ENCODE results near the gene OBP2A. TPM values are rescaled to one million over a fixed set of nuclear protein-coding genes. Genes with fewer than 3 reads are reported as not detected.

The OBP2A gene
- total RNA-seq, 1 donor from 2014 or later: not detected

DNA sequence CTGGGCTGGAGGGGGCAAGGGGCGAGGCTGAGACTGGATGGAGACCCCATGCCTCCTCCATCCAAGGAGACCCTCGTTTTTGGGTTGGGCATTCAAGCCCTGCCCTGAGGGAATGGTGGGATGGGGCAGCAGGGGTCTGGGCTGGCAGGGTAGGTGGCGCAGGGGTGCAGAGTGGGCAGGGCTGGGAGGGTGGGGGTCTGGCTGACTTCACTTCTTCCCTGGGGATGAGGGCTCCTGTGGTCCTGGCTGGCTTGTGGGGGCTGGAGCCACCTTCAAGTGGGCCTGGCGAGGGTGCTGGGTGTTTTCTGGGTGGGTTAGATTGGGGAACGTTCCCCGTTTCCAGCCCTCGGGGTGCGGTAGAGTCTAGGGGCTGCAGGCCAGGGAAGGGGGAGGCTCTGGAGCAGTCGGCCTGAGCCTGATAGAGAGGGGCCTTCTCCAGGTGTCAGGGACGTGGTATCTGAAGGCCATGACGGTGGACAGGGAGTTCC is 24.3 kb upstream of the OBP2A start:
- Histone ChIP-seq H3K4me1 (ENCODE audit: insufficient read depth, low read length) (no peaks in the 10 kb centered on the region), H3K27me3 (ENCODE audit: insufficient read depth, low read length) (peaks cover 3% of the 10 kb centered on the region), H2AFZ (ENCODE audit: low read depth, low read length) (no peak overlapping the region), H3K79me2 (ENCODE audit: insufficient read depth, low read length) (no peaks in the 10 kb centered on the region), H4K20me1 (ENCODE audit: insufficient read depth, low read length) (no peaks in the 10 kb centered on the region), H3K36me3 (ENCODE audit: insufficient read depth, low read length) (no peaks in the 10 kb centered on the region), H3K9ac (ENCODE audit: low read length) (no peak overlapping the region), H3K4me2 (ENCODE audit: low read length) (no peak overlapping the region), H3K27ac (ENCODE audit: low read depth, low read length) (no peak overlapping the region), H3K4me3 (ENCODE audit: insufficient read depth, low read depth, low read length) (no peak overlapping the region), H3K9me3 (ENCODE audit: insufficient read depth, low read depth, low read length) (no peaks in the 10 kb centered on the region)
- DNase-seq (ENCODE audit: low read depth) (no peak), FAIRE-seq (no peak)
- H3K4me1 Mint-ChIP-seq (ENCODE audit: low read depth, unreplicated experiment): peaks cover 7% of the 10 kb centered on the region
- no peaks in the 10 kb centered on the region for H3K9me3 Mint-ChIP-seq (ENCODE audit: unreplicated experiment)
- H3K27ac Mint-ChIP-seq (ENCODE audit: unreplicated experiment): no peak overlapping the region
- H3K36me3 Mint-ChIP-seq (ENCODE audit: low read depth, unreplicated experiment): no peaks in the 10 kb centered on the region
- no peak for TF ChIP-seq EZH2 (IDR thresholded peaks at IDR 0.05; ENCODE audit: insufficient read depth, low read length)
- TF ChIP-seq, protein P1, sequence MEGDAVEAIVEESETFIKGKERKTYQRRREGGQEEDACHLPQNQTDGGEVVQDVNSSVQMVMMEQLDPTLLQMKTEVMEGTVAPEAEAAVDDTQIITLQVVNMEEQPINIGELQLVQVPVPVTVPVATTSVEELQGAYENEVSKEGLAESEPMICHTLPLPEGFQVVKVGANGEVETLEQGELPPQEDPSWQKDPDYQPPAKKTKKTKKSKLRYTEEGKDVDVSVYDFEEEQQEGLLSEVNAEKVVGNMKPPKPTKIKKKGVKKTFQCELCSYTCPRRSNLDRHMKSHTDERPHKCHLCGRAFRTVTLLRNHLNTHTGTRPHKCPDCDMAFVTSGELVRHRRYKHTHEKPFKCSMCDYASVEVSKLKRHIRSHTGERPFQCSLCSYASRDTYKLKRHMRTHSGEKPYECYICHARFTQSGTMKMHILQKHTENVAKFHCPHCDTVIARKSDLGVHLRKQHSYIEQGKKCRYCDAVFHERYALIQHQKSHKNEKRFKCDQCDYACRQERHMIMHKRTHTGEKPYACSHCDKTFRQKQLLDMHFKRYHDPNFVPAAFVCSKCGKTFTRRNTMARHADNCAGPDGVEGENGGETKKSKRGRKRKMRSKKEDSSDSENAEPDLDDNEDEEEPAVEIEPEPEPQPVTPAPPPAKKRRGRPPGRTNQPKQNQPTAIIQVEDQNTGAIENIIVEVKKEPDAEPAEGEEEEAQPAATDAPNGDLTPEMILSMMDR (IDR thresholded peaks at IDR 0.05; ENCODE audit: insufficient read depth, low read depth, low read length): no peak
- peaks cover 11% of the 10 kb centered on the region for H3K27me3 Mint-ChIP-seq (ENCODE audit: low read depth, unreplicated experiment)
- H3K4me3 Mint-ChIP-seq (ENCODE audit: unreplicated experiment): no peak overlapping the region

DNA sequence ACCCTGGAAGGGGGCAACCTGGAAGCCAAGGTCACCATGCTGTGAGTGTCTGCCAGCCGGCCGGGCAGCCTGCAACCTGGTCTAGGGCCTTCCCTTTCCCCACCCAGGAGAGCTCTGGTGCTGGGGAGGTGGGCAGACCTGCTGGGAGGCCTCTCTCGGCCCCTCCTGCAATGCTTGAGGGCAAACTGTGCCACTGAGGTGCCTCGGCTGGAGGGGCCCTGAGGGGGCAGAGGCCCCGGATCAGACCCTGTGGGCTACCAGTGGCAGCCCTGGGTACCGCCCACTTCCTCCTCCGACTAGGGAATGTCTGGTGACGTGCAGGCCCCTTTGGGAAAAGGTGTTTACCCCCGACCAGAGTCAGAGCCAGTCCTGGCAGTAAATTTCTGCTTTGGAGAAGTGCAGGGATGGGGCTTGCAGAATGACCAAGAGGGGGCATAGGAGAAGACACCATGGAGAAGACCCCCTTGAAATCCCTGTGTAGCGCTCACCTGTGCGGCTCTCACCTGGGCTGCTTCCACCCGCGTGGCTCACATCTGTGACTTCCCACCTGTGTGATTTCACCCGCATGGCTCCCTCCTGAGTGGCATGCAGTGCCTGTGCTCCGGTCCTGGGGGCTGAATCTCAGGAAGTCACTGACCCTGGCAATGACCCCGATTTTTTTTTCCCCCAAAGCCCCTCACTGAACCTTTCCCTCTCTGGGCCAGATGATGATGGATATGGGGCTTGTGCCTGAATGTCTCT is 23.6 kb upstream of the OBP2A start:
- Histone ChIP-seq H3K9ac (ENCODE audit: low read length) (no peak overlapping the region), H3K9me3 (ENCODE audit: insufficient read depth, low read depth, low read length) (no peaks in the 10 kb centered on the region), H3K4me1 (ENCODE audit: insufficient read depth, low read length) (no peaks in the 10 kb centered on the region), H3K4me3 (ENCODE audit: insufficient read depth, low read depth, low read length) (no peak overlapping the region), H3K36me3 (ENCODE audit: insufficient read depth, low read length) (no peaks in the 10 kb centered on the region), H2AFZ (ENCODE audit: low read depth, low read length) (no peak overlapping the region), H3K4me2 (ENCODE audit: low read length) (no peak overlapping the region), H3K27ac (ENCODE audit: low read depth, low read length) (no peak overlapping the region), H3K79me2 (ENCODE audit: insufficient read depth, low read length) (no peaks in the 10 kb centered on the region), H4K20me1 (ENCODE audit: insufficient read depth, low read length) (no peaks in the 10 kb centered on the region), H3K27me3 (ENCODE audit: insufficient read depth, low read length) (peaks cover 3% of the 10 kb centered on the region)
- H3K4me1 Mint-ChIP-seq (ENCODE audit: low read depth, unreplicated experiment): peaks cover 7% of the 10 kb centered on the region
- H3K27ac Mint-ChIP-seq (ENCODE audit: unreplicated experiment): no peak overlapping the region
- no peak overlapping the region for H3K4me3 Mint-ChIP-seq (ENCODE audit: unreplicated experiment)
- H3K9me3 Mint-ChIP-seq (ENCODE audit: unreplicated experiment): no peaks in the 10 kb centered on the region
- TF ChIP-seq EZH2 (IDR thresholded peaks at IDR 0.05; ENCODE audit: insufficient read depth, low read length): no peak
- TF ChIP-seq, protein P1 (IDR thresholded peaks at IDR 0.05; ENCODE audit: insufficient read depth, low read depth, low read length): no peak
- peaks cover 11% of the 10 kb centered on the region for H3K27me3 Mint-ChIP-seq (ENCODE audit: low read depth, unreplicated experiment)
- no peak for DNase-seq (ENCODE audit: low read depth)
- no peak for FAIRE-seq
- H3K36me3 Mint-ChIP-seq (ENCODE audit: low read depth, unreplicated experiment): no peaks in the 10 kb centered on the region

DNA sequence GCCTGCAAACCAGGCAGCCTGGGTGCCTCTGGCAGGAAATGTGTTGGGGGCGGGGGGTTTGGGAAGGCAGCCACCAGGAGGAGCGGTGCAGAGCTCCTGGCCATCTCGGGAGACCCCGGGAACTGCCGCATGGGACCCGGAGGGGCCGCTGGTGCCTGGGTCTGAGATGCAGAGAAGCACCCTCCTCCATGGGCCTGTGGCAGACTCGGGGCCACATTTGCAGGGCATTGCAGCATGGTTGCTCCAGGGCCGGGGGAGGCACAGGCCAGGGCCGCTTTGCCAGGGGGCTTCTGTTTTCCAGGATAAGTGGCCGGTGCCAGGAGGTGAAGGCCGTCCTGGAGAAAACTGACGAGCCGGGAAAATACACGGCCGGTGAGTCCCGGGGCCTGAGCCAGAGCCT is 23.0 kb upstream of the OBP2A start:
- no peak overlapping the region for H3K4me3 ChIP-seq (ENCODE audit: insufficient read depth, low read depth, low read length)
- no peak overlapping the region for H3K4me3 Mint-ChIP-seq (ENCODE audit: unreplicated experiment)
- no peak overlapping the region for H3K4me2 ChIP-seq (ENCODE audit: low read length)
- TF ChIP-seq, protein P1 (IDR thresholded peaks at IDR 0.05; ENCODE audit: insufficient read depth, low read depth, low read length): no peak
- no peak for TF ChIP-seq EZH2 (IDR thresholded peaks at IDR 0.05; ENCODE audit: insufficient read depth, low read length)
- no peak for FAIRE-seq
- H3K4me1 Mint-ChIP-seq (ENCODE audit: low read depth, unreplicated experiment): peaks cover 7% of the 10 kb centered on the region
- no peak overlapping the region for H3K27ac Mint-ChIP-seq (ENCODE audit: unreplicated experiment)
- no peak overlapping the region for H3K27ac ChIP-seq (ENCODE audit: low read depth, low read length)
- no peak overlapping the region for H2AFZ ChIP-seq (ENCODE audit: low read depth, low read length)
- H3K27me3 Mint-ChIP-seq (ENCODE audit: low read depth, unreplicated experiment): peaks cover 9% of the 10 kb centered on the region
- no peaks in the 10 kb centered on the region for H3K36me3 Mint-ChIP-seq (ENCODE audit: low read depth, unreplicated experiment)
- H3K4me1 ChIP-seq (ENCODE audit: insufficient read depth, low read length): no peaks in the 10 kb centered on the region
- no peaks in the 10 kb centered on the region for H3K9me3 Mint-ChIP-seq (ENCODE audit: unreplicated experiment)
- no peak overlapping the region for H3K9ac ChIP-seq (ENCODE audit: low read length)
- no peaks in the 10 kb centered on the region for H3K36me3 ChIP-seq (ENCODE audit: insufficient read depth, low read length)
- no peaks in the 10 kb centered on the region for H3K9me3 ChIP-seq (ENCODE audit: insufficient read depth, low read depth, low read length)
- H3K27me3 ChIP-seq (ENCODE audit: insufficient read depth, low read length): peaks cover 3% of the 10 kb centered on the region
- no peak for DNase-seq (ENCODE audit: low read depth)
- no peaks in the 10 kb centered on the region for H3K79me2 ChIP-seq (ENCODE audit: insufficient read depth, low read length)
- H4K20me1 ChIP-seq (ENCODE audit: insufficient read depth, low read length): no peaks in the 10 kb centered on the region
